Muscle layer of colon (tissue), 2 donors: ENCODE data around the gene HHIPL1.

Experiments
- H3K27ac ChIP-seq: one replicate; pipeline ENCODE4 v1.7.0; 2013; ENCODE audit warnings: low read depth, mild to moderate bottlenecking, low read length, moderate library complexity
- H3K27me3 ChIP-seq, 2 donors: one replicate each; pipeline ENCODE4 v1.7.0; 2013; ENCODE audit warnings: low read length in 2 of 2, mild to moderate bottlenecking in 2 of 2; ENCODE audit not compliant: insufficient read depth in 2 of 2, control insufficient read depth in 1 of 2
- H3K36me3 ChIP-seq: one replicate; pipeline ENCODE4 v1.7.0; 2013; ENCODE audit warnings: mild to moderate bottlenecking, low read length; ENCODE audit not compliant: insufficient read depth
- H3K4me1 ChIP-seq: one replicate; pipeline ENCODE4 v1.7.0; 2013; ENCODE audit warnings: mild to moderate bottlenecking, low read length; ENCODE audit not compliant: insufficient read depth
- H3K4me3 ChIP-seq, 2 donors: one replicate each; pipeline ENCODE4 v1.7.0; 2013; ENCODE audit warnings: low read length in 2 of 2, low read depth in 1 of 2, mild to moderate bottlenecking in 1 of 2, moderate library complexity in 1 of 2
- H3K9ac ChIP-seq: one replicate; pipeline ENCODE4 v1.7.0; 2013; ENCODE audit warnings: low read length
- H3K9me3 ChIP-seq: one replicate; pipeline ENCODE4 v1.7.0; 2013; ENCODE audit warnings: mild to moderate bottlenecking, low read length
- donor health status: abdominal sarcoma.
- donor health status: Adenocarcinoma of cecum.

HHIPL1 gene

GRCh38 chr14:99702115-99702514, 57.2 kb downstream of the HHIPL1 start:
- no peak overlapping the region for H3K4me3 ChIP-seq
- H3K27ac ChIP-seq = no peak overlapping the region
- no peak overlapping the region for H3K9ac ChIP-seq
- peaks cover 4% of the 10 kb centered on the region for H3K9me3 ChIP-seq
- H3K36me3 ChIP-seq = no peaks in the 10 kb centered on the region
- no peaks in the 10 kb centered on the region for H3K27me3 ChIP-seq
- H3K4me1 ChIP-seq = no peaks in the 10 kb centered on the region

GRCh38 chr14:99703381-99703780, 58.5 kb downstream of the HHIPL1 start:
- H3K27ac ChIP-seq = no peak overlapping the region
- no peaks in the 10 kb centered on the region for H3K36me3 ChIP-seq
- H3K4me1 ChIP-seq = no peaks in the 10 kb centered on the region
- no peak overlapping the region for H3K4me3 ChIP-seq
- H3K9me3 ChIP-seq = peaks cover 4% of the 10 kb centered on the region
- H3K27me3 ChIP-seq = no peaks in the 10 kb centered on the region
- no peak overlapping the region for H3K9ac ChIP-seq

- peaks cover 4% of the 10 kb centered on the region for H3K9me3 ChIP-seq
- no peak overlapping the region for H3K27ac ChIP-seq
- H3K4me3 ChIP-seq = no peak overlapping the region
- no peaks in the 10 kb centered on the region for H3K4me1 ChIP-seq
- H3K27me3 ChIP-seq = no peaks in the 10 kb centered on the region
- H3K36me3 ChIP-seq = no peaks in the 10 kb centered on the region
- no peak overlapping the region for H3K9ac ChIP-seq
These were observed 59.1 kb downstream of the HHIPL1 start for GRCh38 chr14:99704037-99704436.

GRCh38 chr14:99706107-99706900, 61.4 kb downstream of the HHIPL1 start:
- Histone ChIP-seq H3K9me3 (peaks cover 4% of the 10 kb centered on the region), H3K4me3 (no peak overlapping the region), H3K4me1 (no peaks in the 10 kb centered on the region), H3K27me3 (no peaks in the 10 kb centered on the region), H3K36me3 (no peaks in the 10 kb centered on the region), H3K9ac (no peak overlapping the region), H3K27ac (no peak overlapping the region)

DNA sequence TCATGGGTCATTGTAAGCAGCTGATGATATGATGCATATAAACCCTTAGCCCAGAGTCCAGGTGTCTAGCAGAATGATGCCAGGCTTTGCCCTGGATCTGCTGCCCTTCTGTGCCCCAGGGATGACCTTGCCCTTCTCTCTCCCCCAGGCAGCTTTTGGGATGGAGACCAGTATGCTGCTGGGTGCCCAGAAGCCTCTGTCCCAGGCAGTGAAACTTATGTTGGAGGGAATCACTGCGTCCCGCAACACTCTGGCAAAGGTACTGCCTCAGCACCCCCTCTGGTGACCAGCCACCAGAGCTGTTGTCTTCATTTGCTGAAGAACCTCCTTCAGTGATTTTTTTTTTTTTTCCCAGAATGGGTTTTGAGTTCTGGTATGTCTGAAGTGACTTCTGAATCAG, 62.5 kb downstream of the HHIPL1 start:
- H3K27ac ChIP-seq = no peak overlapping the region
- H3K36me3 ChIP-seq = no peaks in the 10 kb centered on the region
- no peak overlapping the region for H3K4me3 ChIP-seq
- no peaks in the 10 kb centered on the region for H3K4me1 ChIP-seq
- no peak overlapping the region for H3K9ac ChIP-seq
- H3K27me3 ChIP-seq = no peaks in the 10 kb centered on the region
- H3K9me3 ChIP-seq = peaks cover 4% of the 10 kb centered on the region

DNA sequence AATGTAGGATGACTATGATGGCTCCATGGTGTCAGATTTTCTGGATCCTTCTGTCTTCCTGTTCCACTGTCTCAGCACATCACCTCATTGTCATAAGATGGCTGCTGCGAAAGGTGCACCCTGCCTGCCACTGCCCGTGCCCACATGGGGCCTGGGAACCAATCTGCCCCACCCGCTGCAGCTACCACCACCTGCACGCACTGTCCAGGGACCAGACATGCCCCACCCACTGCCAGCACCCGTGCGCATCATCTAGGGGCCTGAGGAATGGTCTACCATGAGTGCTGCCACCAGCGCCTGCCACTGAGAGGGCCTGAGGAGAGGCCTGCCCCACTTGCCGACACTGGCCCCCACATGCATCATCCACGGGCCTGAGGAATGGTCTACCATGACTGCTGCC, 63.0 kb downstream of the HHIPL1 start:
- peaks cover 3% of the 10 kb centered on the region for H3K9me3 ChIP-seq
- H3K4me1 ChIP-seq = no peaks in the 10 kb centered on the region
- H3K9ac ChIP-seq = no peak overlapping the region
- no peaks in the 10 kb centered on the region for H3K27me3 ChIP-seq
- no peak overlapping the region for H3K27ac ChIP-seq
- no peaks in the 10 kb centered on the region for H3K36me3 ChIP-seq
- no peak overlapping the region for H3K4me3 ChIP-seq

- no peak overlapping the region for H3K27ac ChIP-seq
- no peak overlapping the region for H3K9ac ChIP-seq
- H3K4me1 ChIP-seq = no peaks in the 10 kb centered on the region
- no peak overlapping the region for H3K4me3 ChIP-seq
- H3K27me3 ChIP-seq = no peaks in the 10 kb centered on the region
- H3K36me3 ChIP-seq = no peaks in the 10 kb centered on the region
- H3K9me3 ChIP-seq = no peaks in the 10 kb centered on the region
These were observed 63.5 kb downstream of the HHIPL1 start for GRCh38 chr14:99708449-99708848.

DNA sequence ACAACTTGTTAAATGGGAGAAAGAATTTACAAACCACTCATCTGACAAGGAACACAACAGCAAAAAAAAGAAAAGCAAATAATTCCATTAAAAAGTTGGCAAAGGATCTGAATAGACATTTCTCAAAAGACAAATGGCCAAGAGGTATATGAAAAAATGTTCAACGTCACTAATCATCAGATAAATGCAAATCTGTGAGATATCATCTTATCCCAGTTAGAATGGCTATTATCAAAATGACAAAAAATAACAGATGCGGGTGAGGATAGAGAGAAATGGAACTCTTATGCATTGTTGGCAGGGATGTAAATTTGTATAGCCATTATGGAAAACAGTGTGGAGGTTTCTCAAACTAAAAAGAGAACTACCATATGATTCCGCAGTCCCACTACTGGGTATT, 69.0 kb downstream of the HHIPL1 start:
- no peaks in the 10 kb centered on the region for H3K36me3 ChIP-seq
- no peaks in the 10 kb centered on the region for H3K4me1 ChIP-seq
- no peaks in the 10 kb centered on the region for H3K27me3 ChIP-seq
- no peaks in the 10 kb centered on the region for H3K9me3 ChIP-seq
- no peak overlapping the region for H3K9ac ChIP-seq
- H3K4me3 ChIP-seq = no peak overlapping the region
- H3K27ac ChIP-seq = no peak overlapping the region

- Histone ChIP-seq H3K36me3 (no peaks in the 10 kb centered on the region), H3K27me3 (no peaks in the 10 kb centered on the region), H3K9me3 (no peaks in the 10 kb centered on the region), H3K4me1 (no peaks in the 10 kb centered on the region), H3K27ac (no peak overlapping the region), H3K4me3 (no peak overlapping the region), H3K9ac (no peak overlapping the region)
These were observed 70.5 kb downstream of the HHIPL1 start for GRCh38 chr14:99715266-99716000.

GRCh38 chr14:99716091-99716849, 71.3 kb downstream of the HHIPL1 start:
- no peaks in the 10 kb centered on the region for H3K36me3 ChIP-seq

DNA sequence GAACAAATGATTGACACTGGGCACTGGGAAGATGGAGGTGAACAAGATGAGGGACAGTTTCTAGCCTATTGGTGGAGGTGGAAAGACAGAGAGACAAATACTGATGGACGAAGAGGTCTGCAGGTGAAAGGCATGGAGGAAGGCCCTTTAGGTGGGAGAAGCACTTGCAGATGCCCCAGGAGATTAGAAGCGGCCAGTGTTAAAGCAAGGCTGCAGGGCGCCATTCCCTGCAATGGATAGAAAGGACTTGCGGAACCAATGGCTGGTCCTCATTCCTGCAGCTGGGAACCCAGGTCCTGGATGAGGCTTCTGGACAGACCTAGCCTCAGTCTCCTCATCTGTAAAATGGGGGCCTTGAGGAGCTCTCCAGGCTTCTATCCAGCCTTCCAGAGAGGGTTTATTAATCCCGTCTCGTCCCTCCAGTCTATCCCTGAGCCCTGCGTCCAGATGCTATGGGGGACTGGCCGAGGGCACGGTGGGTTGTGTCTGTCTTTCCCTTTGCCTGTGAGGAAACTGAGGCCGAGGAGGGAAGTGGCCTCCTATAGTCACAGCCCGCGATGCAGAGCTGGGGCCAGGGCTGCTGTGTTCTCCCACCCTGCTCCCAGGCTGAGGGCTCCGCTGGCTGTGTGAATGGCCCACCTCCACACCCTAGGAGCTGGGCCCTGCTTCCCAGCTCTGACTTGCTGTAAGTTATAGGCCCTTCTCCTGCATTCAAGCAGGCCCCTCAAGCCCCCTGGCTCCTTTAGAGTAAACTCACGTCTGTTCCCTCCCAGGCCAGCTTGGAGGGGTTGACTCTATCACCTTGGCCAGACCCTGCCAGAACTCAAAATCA, 72.1 kb downstream of the HHIPL1 start:
- H3K9ac ChIP-seq = no peak overlapping the region
- H3K4me1 ChIP-seq = no peaks in the 10 kb centered on the region
- H3K27me3 ChIP-seq = no peaks in the 10 kb centered on the region
- no peak overlapping the region for H3K4me3 ChIP-seq
- no peak overlapping the region for H3K27ac ChIP-seq
- no peaks in the 10 kb centered on the region for H3K36me3 ChIP-seq
- no peaks in the 10 kb centered on the region for H3K9me3 ChIP-seq

More at GRCh38 chr14:99716091-99716849, 71.3 kb downstream of the HHIPL1 start:
- Histone ChIP-seq H3K27ac (no peak overlapping the region), H3K9ac (no peak overlapping the region), H3K4me3 (no peak overlapping the region), H3K9me3 (no peaks in the 10 kb centered on the region), H3K27me3 (no peaks in the 10 kb centered on the region), H3K4me1 (no peaks in the 10 kb centered on the region)
